Thyroid gland (tissue), 4 donors: ENCODE data around the gene CLEC2B.

Experiments used
- CTCF ChIP-seq, 6 experiments: fragments of 200-600 bp in 3 of 6; fragments of 450-650 bp in 3 of 6; sonication (generic) in 3 of 6; IDR thresholded peaks; one replicate each; pipeline ENCODE4 v1.5.1; 2016 to 2019; ENCODE audit warnings: antibody characterized with exemption in 6 of 6, mild to moderate bottlenecking in 2 of 6, inconsistent platforms in 1 of 6, moderate library complexity in 1 of 6
- POLR2A ChIP-seq, 2 donors: fragments of 450-650 bp; IDR thresholded peaks; one replicate each; pipeline ENCODE4 v1.6.1; 2017; ENCODE audit warnings: antibody characterized with exemption in 2 of 2, mild to moderate bottlenecking in 2 of 2, moderate library complexity in 1 of 2

GRCh38 chr12:9888665-9889273 is 19.6 kb upstream of the CLEC2B start:
- no peak for TF ChIP-seq CTCF (IDR thresholded peaks at IDR 0.05)
- TF ChIP-seq POLR2A (IDR thresholded peaks at IDR 0.05) = no peak
